HG02763 (cell line): ENCODE data around the gene NCS1.

ENCODE experiments used
- ATAC-seq: cut with Tn5 transposase; IDR thresholded peaks from one replicate; pipeline ENCODE4 v1.9.1; 2021; ENCODE audit warnings: mild to moderate bottlenecking, moderate library complexity; ENCODE audit not compliant: unreplicated experiment

The NCS1 gene

DNA sequence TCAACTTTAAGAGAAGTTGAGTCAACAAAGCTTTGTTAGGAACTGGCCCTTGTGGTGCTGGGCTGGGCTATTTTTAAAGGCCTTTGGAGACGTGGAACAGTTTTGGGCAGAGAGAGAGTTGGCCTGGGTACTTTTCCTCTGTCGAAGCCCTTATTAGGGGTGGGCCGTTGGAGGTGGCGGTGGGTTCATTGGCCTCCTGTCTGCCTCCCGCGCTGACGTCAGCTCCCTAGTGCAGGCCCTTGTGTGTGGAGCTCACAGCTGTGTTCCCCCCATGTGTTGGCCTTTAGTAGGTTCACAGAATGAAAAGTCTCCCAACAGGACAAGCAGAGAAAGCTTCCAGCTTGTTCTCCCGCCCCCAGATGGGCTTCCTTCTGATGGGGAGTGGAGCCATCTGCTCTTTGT, 2.7 kb downstream of the NCS1 start:
- ATAC-seq: no peak

DNA sequence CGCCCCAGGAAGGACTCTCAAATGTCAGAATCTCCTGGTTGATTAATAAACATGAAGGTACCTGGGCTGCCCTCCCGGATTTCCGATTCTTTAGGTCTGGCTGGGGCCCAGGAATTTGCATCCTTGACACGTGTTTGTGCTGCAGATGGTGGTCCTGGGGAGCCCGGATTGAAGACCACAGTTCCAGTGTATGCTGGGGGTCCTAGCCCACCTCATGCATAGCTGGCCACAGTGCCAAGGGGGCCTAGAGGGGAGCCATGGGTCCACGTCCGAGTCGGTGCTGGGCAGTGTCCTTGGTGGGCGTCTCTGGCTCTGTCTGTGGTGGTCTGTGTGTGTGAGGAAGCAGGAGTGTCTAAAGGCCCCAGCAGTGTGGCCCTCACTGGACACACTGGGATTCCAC, 3.2 kb downstream of the NCS1 start:
- no peak for ATAC-seq

DNA sequence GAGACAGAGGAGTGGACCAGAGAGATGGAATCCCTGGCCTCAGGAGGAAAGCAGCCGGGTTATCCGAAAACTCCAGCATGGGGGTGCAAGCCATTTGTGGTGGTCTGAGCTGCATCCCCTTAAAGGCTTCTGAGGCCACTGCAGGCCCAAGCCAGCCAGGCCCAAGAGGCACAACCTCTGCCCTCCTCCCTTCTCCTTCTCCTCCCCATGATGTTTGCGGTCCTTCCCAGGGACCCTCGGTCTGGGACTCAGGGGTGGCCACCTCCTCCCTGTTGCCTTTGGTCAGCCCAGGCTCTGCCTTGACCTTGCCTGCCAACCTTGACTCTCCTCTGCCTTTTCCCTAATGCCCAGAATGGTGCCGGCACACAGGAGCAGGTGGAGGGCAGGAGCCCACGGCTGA, 4.6 kb downstream of the NCS1 start:
- ATAC-seq: no peak

DNA sequence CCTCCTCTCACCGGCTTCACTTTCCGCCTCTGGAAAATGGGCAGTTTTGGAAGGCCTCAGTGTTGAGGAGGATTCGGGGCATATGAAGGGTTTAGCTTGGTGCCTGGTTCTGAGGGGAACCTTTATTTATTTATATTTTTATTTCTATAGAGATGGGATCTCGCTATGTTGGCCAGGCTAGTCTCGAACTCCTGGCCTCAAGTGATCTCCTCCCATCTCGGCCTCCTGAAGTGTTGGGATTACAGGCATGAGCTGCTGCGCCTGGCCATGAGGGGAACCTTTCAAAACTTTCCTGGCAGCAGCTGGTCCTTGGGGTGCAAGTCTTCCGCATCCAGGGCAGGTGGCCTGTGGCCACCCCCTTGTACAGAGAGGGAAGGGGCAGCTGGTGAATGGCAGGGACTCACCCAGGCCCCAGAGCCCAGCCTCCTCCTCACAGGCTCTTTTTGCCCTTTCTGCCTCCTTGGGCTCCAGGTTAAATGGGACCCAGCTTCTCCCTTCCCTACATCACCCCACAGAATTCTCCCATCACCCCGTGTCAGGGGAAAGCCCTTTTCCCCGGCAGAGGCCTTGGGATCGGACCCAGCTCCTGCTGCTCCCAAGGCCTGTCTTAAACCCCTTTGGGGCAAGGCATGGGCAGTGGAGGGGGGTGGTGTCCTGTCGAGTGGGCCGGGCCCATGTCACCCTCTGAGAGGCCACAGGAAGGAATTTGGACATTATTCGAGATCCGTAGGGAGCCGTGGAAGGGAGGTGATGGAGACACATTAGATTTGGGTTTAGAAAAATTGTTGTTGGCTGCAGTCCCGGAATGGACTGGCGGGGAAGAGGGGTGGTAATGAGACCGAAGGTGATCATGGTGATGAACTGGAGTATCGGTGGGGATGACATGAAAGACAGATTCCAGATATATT, 5.9 kb downstream of the NCS1 start:
- no peak for ATAC-seq

DNA sequence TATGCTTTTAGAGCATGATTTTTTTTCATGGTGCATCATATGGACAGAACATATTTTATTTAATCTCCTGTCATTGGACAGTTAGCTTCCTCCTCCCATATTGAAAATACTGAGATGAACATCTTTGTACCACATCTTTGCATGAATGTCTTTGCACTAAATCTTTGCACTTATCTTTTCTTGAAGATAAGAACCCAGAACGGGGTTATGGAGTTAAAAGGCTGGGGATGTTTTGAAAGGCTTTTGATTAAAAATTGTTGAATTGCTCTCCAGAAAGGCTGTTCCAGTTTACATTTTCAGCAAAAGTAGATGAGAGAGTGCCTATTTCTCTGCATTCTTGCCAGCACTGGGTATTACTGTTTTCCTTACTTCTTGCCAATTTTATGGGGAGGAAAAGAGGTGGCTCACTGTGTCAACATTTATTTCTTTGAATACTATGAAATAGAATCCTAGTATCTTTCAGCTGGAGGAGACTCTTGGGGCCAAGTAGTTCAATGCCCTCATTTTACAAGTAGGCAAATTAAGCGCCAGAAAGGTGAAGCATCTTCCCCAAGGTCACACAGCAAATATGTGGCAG, 7.2 kb downstream of the NCS1 start:
- no peak for ATAC-seq

DNA sequence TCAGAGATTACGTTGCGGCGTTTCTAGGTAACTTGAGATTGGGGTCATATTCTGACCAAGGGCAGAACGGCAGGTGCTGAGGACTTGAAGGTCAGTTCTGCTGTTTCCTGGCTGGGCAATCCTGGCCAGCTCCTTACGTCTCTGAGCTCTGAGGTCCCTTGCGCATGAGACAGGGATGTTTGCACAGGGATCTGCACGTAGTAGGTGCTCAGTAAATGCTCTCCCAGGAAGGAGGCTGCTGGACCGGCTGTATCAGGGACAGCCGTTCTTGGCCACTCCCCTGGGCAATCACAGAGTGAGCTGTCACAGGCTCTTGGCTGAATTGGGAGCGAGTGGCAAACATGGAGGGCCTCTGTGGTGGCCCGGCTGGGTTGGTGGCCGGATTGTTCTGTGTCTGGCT, 8.3 kb downstream of the NCS1 start:
- ATAC-seq: no peak

DNA sequence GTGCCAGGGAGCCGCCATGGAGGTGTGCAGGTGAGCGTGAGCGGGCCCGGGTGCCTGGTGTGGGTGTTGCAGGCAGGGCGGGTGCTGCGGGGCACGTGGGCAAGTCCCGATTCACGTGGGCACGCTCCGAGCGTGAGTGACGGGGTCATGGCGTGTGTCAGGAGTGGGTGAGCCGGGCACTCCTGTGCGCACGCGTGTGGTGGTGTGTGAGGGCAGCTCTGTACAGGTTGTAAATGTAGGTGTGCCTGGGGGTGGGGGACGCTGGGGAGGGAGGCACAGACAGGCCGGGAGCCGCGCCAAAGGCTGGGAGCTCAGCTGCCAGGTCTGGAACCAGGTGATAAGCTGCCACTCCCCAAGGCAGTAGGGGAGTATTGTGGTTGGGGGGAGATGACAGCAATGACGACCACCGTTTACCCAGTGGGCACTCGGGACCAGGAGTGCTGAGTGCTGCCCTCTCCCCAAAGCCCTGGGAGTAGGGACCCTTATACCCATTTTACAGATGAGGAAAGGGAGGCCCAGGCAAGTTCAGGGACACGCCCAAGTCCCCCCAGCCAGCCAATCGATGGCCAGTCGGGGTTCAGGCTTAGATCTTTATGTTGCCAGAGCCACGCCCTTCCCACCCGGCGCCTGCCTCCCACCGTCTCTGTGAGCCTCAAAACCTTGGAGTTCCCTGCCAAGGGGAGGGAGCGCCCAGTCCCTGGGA, 9.6 kb downstream of the NCS1 start:
- ATAC-seq: no peak

DNA sequence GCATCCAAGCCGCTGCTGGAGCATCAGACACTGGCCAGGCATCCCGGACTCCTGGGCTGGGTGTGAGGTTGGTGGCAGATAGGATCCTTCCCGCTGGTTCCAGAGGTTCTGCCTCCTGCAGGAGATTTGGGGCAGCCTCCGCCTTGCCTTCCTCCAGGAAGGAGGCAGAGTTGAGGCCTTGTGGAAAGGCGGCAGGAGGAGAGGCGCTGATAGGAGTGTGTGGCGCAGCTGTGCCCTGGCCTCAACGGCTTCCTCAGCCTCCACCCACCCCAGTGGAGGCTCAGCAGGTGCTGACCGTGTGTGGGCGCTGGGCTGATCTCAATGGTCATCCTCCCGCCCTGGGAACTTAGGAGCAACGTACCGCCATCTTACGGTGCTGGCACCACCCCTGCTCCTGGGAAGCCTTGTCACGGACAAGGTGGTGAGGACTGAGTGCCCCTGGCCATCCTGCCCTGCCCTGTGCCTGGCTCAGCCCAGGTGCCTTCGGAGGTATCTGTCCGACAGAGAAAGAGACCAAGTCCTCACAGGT, 10.2 kb downstream of the NCS1 start:
- no peak for ATAC-seq

DNA sequence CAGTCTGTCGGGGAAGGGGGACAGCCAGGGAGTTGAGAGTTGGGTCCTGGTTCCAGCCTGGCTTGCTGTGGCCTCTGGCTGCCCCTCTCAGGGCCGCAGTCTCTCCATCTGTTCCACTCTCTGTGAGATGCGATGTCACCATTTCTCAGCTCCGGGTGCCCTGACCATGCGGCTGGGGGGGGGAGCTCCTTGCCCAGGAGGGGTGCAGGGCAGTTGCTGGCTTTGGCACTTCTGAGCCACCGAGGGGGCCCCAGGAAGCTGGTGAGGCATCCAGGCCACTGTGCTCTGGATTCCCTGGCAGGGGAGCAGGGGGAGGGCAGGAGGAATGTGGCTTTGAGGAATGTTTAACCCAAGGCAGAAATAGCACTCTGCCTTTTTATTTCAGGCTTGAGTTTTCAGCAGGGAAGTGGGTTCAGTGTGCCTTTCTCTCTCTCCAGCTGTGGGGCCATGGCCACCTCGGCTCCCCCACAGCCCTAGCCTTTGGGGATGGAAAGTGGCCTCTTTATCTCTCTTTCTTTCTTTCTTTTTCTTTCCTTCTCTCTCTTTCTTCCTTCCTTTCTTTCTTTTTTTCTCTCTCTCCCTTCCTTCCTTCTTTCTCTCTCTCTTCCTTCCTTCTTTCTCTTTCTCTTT, 11.0 kb downstream of the NCS1 start:
- no peak for ATAC-seq

DNA sequence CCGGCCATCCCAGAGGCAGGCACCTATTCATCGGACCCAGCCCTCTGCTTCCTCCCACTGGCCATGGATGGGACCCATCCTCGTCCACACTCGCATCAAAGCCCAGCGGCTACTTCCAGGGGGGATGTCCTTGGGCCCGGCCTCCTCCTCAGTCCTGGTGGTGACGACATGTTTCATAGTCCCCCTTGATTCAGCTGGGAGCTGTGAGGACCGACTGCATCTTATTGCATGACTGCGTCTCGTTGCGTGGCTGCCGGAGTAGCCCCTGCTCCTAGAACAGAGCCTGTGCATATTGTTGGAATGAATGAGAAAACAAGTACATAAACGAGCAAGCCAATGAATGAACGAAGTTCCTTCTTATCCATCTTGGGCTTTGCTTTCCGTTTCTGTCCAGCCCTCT, 12.8 kb downstream of the NCS1 start:
- ATAC-seq: no peak

DNA sequence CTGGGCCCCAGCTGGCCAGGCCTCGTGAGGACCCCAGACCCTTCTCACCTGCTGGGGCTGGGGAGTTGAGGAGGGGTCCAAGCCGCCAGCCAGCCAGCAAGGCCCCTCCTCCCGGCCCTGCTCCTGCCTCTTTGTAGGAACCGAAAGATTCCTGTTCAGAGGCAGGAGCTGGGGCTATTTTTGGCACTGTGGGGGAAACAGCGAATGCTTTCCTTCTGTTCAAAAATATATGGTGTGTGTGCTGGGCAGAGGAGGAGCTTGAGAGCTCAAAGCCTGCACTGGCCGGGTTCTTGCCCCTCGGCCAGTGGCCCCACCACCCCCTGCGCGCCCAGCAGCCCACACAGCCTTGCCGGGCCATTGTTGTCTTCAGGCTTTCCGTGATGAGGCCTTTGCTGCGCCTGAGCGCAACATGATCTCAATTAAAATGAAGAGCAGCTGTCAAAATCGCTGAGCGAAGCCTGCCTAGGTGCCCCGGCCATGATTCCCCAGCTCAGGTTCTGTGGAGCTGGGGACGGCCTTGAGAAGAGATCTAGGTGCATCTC, 13.4 kb downstream of the NCS1 start:
- no peak for ATAC-seq

DNA sequence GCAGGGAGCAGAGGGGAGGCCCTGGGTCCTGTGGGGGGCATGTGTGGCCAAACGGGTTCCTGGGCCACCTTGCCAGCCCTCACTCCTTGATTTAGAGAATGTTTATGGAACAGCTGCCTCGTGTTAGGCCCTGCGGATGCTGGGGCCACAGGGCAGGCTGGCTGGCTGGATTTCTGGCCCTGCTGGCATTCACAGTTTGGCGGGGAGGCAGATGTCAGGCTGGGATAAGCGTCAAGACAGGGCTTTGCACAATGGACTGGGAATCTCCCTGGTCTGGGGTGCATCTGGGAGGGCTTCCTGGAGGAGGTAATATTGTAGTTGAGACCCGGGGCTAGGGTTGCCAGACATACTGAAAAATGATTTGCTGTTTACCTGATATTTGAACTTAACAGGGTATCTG, 13.8 kb downstream of the NCS1 start:
- ATAC-seq: no peak

DNA sequence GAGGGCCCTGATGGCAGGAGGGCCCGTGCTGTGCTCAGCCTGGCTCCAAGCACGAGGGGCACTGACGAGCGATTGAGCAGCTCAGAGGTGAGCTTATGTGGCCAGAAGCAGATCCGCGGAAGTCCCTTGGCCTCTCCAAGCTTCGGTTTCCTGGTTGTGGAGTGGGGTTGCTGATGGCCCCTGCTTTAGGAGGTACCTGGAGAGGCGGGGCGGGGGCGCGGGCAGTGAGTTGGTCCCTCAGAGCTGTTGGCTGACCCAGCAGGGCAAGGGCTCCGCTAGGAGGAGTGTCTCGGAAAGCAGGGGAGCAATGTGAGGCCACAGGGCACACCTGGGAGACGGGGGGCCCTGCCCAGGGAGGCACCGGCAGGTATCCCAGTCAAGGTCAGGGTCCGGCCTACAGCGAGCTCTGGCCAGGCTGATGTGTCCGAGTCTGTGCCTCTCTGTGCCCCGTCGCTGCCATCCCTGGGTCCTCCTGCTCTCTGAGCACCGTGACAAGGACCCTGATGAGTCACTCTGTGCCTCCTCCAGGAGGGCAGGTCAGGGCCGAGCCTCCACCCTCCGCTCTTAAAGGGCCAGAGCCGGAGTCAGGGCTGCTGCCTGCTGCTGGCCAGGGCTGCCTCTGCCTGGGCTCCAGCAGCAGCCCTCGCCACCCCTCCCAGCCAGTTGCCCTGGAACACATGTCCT, 14.8 kb downstream of the NCS1 start:
- no peak for ATAC-seq

DNA sequence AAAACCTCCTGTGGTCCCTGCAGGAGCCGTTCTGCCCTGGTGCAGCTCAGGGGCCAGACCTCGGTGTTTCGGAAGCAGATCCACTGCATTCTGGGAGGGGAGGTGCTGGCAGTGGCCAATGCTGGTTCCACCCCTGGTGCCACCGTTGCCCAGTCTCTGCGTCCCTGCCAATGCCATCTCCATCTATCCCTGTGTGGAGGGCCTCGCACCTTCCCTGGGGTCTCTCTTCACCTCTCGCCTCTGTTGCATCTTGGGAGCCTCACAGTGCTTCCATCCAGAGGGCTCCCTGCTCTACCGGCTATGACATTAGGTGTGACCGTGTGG, 15.3 kb downstream of the NCS1 start:
- no peak for ATAC-seq

DNA sequence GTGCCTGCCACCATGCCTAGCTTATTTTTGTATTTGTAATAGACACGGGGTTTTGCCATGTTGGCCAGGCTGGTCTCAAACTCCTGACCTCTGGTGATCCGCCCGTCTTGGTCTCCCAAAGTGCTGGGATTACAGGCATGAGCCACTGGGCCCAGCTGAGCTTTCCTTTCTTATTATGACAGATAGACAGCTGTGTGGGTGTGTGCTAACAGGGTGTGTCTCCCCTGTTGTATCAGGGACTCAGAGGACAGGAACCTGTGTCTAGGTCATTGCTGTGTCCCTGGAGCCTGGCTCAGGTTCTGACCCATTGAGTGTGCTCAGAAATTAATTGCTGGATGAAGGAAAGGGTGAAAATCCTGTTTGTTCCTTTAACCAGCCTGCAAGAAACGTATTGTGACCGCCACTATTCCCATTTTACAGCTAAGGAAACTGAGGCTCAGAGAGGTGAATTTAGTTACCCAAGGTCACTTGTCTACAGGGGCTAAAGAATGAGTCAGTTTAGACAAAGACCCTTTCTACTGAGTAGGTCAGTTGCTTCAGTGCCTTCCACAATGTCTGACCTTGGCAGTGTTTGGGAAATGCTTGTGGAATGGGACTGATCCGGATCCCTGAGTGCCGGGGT, 16.8 kb downstream of the NCS1 start:
- no peak for ATAC-seq

DNA sequence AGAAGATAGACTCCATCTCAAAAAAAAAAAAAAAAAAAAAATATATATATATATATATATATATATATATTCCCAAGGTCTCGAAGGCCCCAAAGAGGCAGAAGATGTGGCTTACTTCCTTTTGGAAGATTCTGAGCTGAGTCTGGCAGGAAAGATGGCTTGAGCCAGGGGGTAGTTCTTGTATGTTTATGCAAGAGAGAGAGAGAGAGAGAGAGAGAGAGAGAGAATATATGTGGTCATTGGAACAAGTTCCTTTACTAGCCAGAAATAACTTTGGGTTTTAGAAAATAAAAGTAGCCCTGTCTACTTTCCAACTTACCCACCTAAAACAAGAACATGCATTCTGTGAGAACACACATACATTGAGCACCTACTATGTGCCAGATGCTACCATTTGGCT, 17.6 kb downstream of the NCS1 start:
- ATAC-seq: no peak

DNA sequence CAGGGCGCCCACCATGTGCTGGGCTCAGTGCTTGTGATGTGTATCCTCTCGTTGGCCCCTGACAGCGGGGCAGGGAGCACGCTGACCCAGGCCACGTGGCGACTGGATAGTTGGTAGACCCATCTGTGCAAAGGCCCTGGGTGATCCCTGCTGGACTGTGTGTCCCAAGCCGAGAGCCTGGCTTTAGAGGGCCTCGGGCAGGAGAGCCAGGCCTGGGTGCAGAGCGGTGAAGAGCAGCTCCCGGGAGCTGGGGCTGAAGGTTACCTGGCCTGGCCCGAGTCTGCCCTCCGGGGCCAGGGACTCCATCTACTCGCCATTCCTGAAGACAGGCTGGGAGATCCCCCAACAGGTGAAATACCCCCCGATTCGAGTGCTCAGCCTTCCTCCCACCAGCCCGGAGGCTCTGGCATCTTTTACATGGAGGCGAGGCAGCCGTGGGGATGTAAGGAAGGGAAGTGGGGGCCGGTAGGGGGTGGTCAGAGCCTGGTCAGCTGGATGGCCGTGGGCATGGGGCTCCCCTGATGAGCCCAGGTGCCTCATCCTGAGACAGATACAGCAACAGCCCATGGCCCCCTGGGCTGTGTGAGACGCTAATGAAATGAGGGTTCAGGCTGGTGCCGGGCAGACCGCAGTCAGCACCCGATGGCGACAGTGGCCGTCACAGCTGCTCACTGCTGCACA, 19.0 kb downstream of the NCS1 start:
- no peak for ATAC-seq

DNA sequence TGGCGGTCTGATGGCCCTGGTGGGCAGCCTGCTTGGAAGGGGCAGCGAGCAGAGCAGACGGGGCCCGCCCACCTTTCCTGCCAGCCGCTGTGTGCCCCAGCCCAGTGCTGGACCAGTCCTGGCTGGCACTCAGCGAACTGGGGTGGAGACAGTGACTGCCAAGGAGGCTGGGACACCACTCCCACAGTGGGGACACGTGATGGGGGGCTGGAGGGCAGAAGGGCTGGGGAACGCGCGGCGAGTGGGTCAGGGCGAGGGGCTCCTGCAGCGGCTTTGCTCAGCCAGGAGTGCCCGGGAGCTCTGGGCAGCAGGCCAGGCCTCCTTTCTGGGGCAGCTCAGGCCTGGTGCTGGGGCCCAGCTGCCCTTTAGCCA, 19.5 kb downstream of the NCS1 start:
- ATAC-seq: no peak

DNA sequence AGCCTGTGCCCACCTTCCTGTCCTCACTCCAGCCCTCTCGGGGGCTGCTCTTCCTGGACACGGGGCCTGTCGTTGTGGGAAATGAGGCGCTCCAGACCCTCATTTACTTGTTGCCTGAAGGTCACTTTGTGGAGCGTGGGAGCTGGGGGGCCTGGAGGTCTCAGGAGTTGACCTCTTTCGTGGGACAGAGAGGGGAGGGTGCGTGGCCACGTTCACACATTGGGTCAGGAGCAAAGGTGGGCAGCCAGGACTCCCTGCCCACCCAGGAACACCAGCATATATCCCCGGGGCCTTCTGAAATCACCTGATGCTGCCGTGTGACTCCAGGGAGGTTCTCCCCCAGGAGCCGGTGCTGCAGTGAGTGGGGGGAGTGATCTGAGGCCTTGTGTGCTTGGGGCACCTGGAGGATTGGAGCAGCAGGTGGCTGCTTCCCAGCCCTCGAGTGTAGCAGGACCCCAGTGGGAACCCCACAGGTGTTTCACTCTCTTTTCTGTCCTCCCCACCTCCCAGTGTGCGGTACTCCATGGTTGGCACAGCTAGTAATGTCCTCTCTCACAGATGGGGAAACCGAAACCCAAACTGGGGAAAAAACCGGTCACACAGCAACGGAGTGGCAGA, 20.3 kb downstream of the NCS1 start:
- no peak for ATAC-seq
